Endothelial cell (in vitro differentiated cells): ENCODE results near the gene CHN2. TPM values are rescaled to one million over a fixed set of nuclear protein-coding genes. Genes with fewer than 3 reads are reported as not detected.

Experiments
- DNase-seq: peaks from one replicate; pipeline ENCODE4 v3.0.0; 2021; ENCODE audit warnings: low spot score
- H3K27ac Mint-ChIP-seq: one replicate; pipeline ENCODE4 v1.8.0; 2021; ENCODE audit warnings: mixed read lengths, inconsistent platforms; ENCODE audit not compliant: unreplicated experiment
- H3K27me3 Mint-ChIP-seq: one replicate; pipeline ENCODE4 v1.8.0; 2021; ENCODE audit warnings: mild to moderate bottlenecking, moderate library complexity, mixed read lengths, inconsistent platforms; ENCODE audit not compliant: unreplicated experiment
- H3K36me3 Mint-ChIP-seq: one replicate; pipeline ENCODE4 v1.8.0; 2021; ENCODE audit warnings: mild to moderate bottlenecking, low read depth, mixed read lengths, inconsistent platforms; ENCODE audit not compliant: unreplicated experiment
- H3K4me1 Mint-ChIP-seq: one replicate; pipeline ENCODE4 v1.8.0; 2021; ENCODE audit warnings: mild to moderate bottlenecking, mixed read lengths, inconsistent platforms; ENCODE audit not compliant: unreplicated experiment
- H3K4me3 Mint-ChIP-seq: one replicate; pipeline ENCODE4 v1.8.0; 2021; ENCODE audit warnings: mild to moderate bottlenecking, mixed read lengths, inconsistent platforms; ENCODE audit not compliant: unreplicated experiment
- H3K9me3 Mint-ChIP-seq: one replicate; pipeline ENCODE4 v1.8.0; 2021; ENCODE audit warnings: mixed read lengths, inconsistent platforms; ENCODE audit not compliant: unreplicated experiment
- CTCF ChIP-seq: fragments of 200-600 bp; sonication (generic); IDR thresholded peaks from one replicate; pipeline ENCODE4 v1.5.0; 2021; ENCODE audit warnings: antibody characterized with exemption; ENCODE audit not compliant: unreplicated experiment
- total RNA-seq: library from RNA; stranded (reverse); fragmentation: NEBNext Ultra II Directional; extraction: Animal tissue kit (Norgen Biotek cat#: 25700); gene quantifications from one replicate; pipeline ENCODE4 v1.2.1, GENCODE V29; 2021; ENCODE audit not compliant: unreplicated experiment

CHN2 gene
- total RNA-seq, 1 donor from 2014 or later: 3.4 TPM

GRCh38 chr7:29495653-29496052 is 301.1 kb downstream of the CHN2 start:
- Mint-ChIP-seq H3K27ac (no peak overlapping the region), H3K9me3 (no peaks in the 10 kb centered on the region), H3K27me3 (no peaks in the 10 kb centered on the region), H3K36me3 (no peaks in the 10 kb centered on the region), H3K4me3 (no peak overlapping the region), H3K4me1 (no peaks in the 10 kb centered on the region)
- no peak for TF ChIP-seq CTCF
- DNase-seq: no peak

GRCh38 chr7:29496355-29497020 is 301.9 kb downstream of the CHN2 start:
- no peaks in the 10 kb centered on the region for H3K36me3 Mint-ChIP-seq
- H3K27ac Mint-ChIP-seq: no peak overlapping the region
- DNase-seq: no peak
- no peaks in the 10 kb centered on the region for H3K27me3 Mint-ChIP-seq
- no peak overlapping the region for H3K4me3 Mint-ChIP-seq
- TF ChIP-seq CTCF: no peak
- H3K9me3 Mint-ChIP-seq: no peaks in the 10 kb centered on the region
- H3K4me1 Mint-ChIP-seq: no peaks in the 10 kb centered on the region

- Mint-ChIP-seq H3K27me3 (no peaks in the 10 kb centered on the region), H3K36me3 (no peaks in the 10 kb centered on the region), H3K9me3 (no peaks in the 10 kb centered on the region), H3K4me3 (no peak overlapping the region), H3K4me1 (peaks cover 4% of the 10 kb centered on the region), H3K27ac (no peak overlapping the region)
- no peak for DNase-seq
- no peak for TF ChIP-seq CTCF
These were observed 305.4 kb downstream of the CHN2 start for GRCh38 chr7:29499932-29500331.

DNA sequence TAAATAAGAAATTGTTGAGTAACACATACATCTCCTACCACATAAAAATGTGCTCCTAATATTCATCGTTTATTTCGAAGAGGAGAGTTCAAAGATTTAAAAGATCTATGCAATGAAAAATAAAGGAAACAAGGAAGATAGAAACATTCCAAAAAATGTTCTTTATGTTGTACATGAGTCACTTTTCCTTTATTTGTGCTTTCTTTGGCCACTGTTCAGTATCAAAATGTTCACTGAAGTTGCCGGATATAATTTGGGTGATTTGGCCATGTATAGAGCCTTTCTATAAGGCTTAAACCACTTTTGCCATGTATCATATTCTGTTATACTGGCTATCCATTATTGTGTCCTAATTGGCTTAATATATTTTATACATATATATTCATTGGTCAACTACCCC is 306.1 kb downstream of the CHN2 start:
- H3K4me1 Mint-ChIP-seq: peaks cover 8% of the 10 kb centered on the region

More for the DNA sequence above, 306.1 kb downstream of the CHN2 start:
- H3K27me3 Mint-ChIP-seq: no peaks in the 10 kb centered on the region
- H3K9me3 Mint-ChIP-seq: no peaks in the 10 kb centered on the region
- DNase-seq: no peak
- no peak for TF ChIP-seq CTCF
- H3K27ac Mint-ChIP-seq: no peak overlapping the region
- no peak overlapping the region for H3K4me3 Mint-ChIP-seq
- H3K36me3 Mint-ChIP-seq: no peaks in the 10 kb centered on the region
